ENCODE data around the gene KLK10. TPM values are rescaled to one million over a fixed set of nuclear protein-coding genes. Genes with fewer than 3 reads are reported as not detected.

The KLK10 gene
- total and polyA plus RNA-seq, 10 of the 15 experiments (the other 5 are each of a cell fraction or from before 2014, with no cell fraction given): not detected

GRCh38 chr19:51005248-51005647 is 14.3 kb downstream of the KLK10 start (continued):
- TF ChIP-seq, protein P1, sequence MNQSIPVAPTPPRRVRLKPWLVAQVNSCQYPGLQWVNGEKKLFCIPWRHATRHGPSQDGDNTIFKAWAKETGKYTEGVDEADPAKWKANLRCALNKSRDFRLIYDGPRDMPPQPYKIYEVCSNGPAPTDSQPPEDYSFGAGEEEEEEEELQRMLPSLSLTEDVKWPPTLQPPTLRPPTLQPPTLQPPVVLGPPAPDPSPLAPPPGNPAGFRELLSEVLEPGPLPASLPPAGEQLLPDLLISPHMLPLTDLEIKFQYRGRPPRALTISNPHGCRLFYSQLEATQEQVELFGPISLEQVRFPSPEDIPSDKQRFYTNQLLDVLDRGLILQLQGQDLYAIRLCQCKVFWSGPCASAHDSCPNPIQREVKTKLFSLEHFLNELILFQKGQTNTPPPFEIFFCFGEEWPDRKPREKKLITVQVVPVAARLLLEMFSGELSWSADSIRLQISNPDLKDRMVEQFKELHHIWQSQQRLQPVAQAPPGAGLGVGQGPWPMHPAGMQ (IDR thresholded peaks at IDR 0.05; ENCODE audit: borderline replicate concordance): no peak
- no peak for TF ChIP-seq BCL11A (IDR thresholded peaks at IDR 0.05; ENCODE audit: low read depth, low read length)
- no peak for TF ChIP-seq POU2F2 (IDR thresholded peaks at IDR 0.05; ENCODE audit: borderline replicate concordance, low read depth, low read length)
- TF ChIP-seq, protein P2, sequence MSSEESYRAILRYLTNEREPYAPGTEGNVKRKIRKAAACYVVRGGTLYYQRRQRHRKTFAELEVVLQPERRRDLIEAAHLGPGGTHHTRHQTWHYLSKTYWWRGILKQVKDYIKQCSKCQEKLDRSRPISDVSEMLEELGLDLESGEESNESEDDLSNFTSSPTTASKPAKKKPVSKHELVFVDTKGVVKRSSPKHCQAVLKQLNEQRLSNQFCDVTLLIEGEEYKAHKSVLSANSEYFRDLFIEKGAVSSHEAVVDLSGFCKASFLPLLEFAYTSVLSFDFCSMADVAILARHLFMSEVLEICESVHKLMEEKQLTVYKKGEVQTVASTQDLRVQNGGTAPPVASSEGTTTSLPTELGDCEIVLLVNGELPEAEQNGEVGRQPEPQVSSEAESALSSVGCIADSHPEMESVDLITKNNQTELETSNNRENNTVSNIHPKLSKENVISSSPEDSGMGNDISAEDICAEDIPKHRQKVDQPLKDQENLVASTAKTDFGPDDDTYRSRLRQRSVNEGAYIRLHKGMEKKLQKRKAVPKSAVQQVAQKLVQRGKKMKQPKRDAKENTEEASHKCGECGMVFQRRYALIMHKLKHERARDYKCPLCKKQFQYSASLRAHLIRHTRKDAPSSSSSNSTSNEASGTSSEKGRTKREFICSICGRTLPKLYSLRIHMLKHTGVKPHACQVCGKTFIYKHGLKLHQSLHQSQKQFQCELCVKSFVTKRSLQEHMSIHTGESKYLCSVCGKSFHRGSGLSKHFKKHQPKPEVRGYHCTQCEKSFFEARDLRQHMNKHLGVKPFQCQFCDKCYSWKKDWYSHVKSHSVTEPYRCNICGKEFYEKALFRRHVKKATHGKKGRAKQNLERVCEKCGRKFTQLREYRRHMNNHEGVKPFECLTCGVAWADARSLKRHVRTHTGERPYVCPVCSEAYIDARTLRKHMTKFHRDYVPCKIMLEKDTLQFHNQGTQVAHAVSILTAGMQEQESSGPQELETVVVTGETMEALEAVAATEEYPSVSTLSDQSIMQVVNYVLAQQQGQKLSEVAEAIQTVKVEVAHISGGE (CRISPR knock-in tag; IDR thresholded peaks at IDR 0.05): no peak
- TF ChIP-seq, protein P3, sequence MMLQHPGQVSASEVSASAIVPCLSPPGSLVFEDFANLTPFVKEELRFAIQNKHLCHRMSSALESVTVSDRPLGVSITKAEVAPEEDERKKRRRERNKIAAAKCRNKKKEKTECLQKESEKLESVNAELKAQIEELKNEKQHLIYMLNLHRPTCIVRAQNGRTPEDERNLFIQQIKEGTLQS (IDR thresholded peaks at IDR 0.05; ENCODE audit: borderline replicate concordance, extremely low read depth, low read depth, low read length): no peak
- TF ChIP-seq RFX5 (IDR thresholded peaks at IDR 0.05; ENCODE audit: low read depth, low read length): no peak
- TF ChIP-seq, protein P4, sequence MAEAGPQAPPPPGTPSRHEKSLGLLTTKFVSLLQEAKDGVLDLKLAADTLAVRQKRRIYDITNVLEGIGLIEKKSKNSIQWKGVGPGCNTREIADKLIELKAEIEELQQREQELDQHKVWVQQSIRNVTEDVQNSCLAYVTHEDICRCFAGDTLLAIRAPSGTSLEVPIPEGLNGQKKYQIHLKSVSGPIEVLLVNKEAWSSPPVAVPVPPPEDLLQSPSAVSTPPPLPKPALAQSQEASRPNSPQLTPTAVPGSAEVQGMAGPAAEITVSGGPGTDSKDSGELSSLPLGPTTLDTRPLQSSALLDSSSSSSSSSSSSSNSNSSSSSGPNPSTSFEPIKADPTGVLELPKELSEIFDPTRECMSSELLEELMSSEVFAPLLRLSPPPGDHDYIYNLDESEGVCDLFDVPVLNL (IDR thresholded peaks at IDR 0.05; ENCODE audit: low read depth, low read length): no peak
- TF ChIP-seq, protein P5, sequence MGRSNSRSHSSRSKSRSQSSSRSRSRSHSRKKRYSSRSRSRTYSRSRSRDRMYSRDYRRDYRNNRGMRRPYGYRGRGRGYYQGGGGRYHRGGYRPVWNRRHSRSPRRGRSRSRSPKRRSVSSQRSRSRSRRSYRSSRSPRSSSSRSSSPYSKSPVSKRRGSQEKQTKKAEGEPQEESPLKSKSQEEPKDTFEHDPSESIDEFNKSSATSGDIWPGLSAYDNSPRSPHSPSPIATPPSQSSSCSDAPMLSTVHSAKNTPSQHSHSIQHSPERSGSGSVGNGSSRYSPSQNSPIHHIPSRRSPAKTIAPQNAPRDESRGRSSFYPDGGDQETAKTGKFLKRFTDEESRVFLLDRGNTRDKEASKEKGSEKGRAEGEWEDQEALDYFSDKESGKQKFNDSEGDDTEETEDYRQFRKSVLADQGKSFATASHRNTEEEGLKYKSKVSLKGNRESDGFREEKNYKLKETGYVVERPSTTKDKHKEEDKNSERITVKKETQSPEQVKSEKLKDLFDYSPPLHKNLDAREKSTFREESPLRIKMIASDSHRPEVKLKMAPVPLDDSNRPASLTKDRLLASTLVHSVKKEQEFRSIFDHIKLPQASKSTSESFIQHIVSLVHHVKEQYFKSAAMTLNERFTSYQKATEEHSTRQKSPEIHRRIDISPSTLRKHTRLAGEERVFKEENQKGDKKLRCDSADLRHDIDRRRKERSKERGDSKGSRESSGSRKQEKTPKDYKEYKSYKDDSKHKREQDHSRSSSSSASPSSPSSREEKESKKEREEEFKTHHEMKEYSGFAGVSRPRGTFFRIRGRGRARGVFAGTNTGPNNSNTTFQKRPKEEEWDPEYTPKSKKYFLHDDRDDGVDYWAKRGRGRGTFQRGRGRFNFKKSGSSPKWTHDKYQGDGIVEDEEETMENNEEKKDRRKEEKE (IDR thresholded peaks at IDR 0.05): no peak
- TF ChIP-seq REST (IDR thresholded peaks at IDR 0.05; ENCODE audit: low read depth, low read length): no peak

All from GM12878 (cell line).